Measurements from ENCODE around the gene NR1I2.

GRCh38 chr3:119831022-119831421, 49.1 kb downstream of the NR1I2 start:
- TF ChIP-seq CTCF (IDR thresholded peaks at IDR 0.05) (no peak), EP300 (IDR thresholded peaks at IDR 0.05) (no peak)
